ENCODE measurements around the gene CCDC32. TPM values are rescaled to one million over a fixed set of nuclear protein-coding genes. Genes with fewer than 3 reads are reported as not detected.

The CCDC32 gene
- 10 to 100 TPM; 21.6 to 43.9 (median 33.0) TPM for total RNA-seq

GRCh38 chr15:40564591-40565332 is at the start of gene CCDC32:
Gene CCDC32, minus strand, starts transcription at chr15:40565042. Its CDS starts 2,027 bp downstream, at chr15:40563015.
- peaks cover 0 to 26% (median 0%) of the 10 kb centered on the region in 3 donors for H3K36me3 ChIP-seq
- peak; percentile 43 to 80 for TF ChIP-seq POLR2A (IDR thresholded peaks at IDR 0.05)
- peak; percentile 59 to 92 for TF ChIP-seq EP300 (IDR thresholded peaks at IDR 0.05)
- peak in 2 of 5 experiments; percentile 19 to 25 for TF ChIP-seq CTCF (IDR thresholded peaks at IDR 0.05)
- peaks cover 0 to 36% (median 3%) of the 10 kb centered on the region in 4 donors for H3K4me1 ChIP-seq
- H3K9me3 ChIP-seq, result no peaks in the 10 kb centered on the region
- 0% methylated on average over 22 to 34 of the region's 40 CpGs for WGBS, 2 donors
- peak within 1 kb of the TSS; percentile 67 to 88 (median 76) for H3K4me3 ChIP-seq
- DNase-seq (ENCODE audit: low spot score in 2 of 2), result peak; percentile 95
- H3K27ac ChIP-seq, result peak within 1 kb of the TSS; percentile 92 to 98 (median 94)
- no peaks in the 10 kb centered on the region for H3K27me3 ChIP-seq

GRCh38 chr15:40613080-40613479 is 48.2 kb upstream of the CCDC32 start:
- Histone ChIP-seq H3K4me1 (no peaks in the 10 kb centered on the region), H3K27me3 (no peaks in the 10 kb centered on the region), H3K27ac (no peak overlapping the region), H3K9me3 (no peaks in the 10 kb centered on the region), H3K4me3 (no peak overlapping the region), H3K36me3 (no peaks in the 10 kb centered on the region)
- TF ChIP-seq EP300 (IDR thresholded peaks at IDR 0.05), result no peak
- no peak for TF ChIP-seq CTCF (IDR thresholded peaks at IDR 0.05)
- no peak for DNase-seq (ENCODE audit: low spot score in 2 of 2)
- 86 to 94% methylated on average over 5 of the region's 5 CpGs for WGBS, 2 donors

- no peaks in the 10 kb centered on the region for H3K36me3 ChIP-seq
- TF ChIP-seq POLR2A (IDR thresholded peaks at IDR 0.05), result no peak
- TF ChIP-seq CTCF (IDR thresholded peaks at IDR 0.05), result no peak
- TF ChIP-seq EP300 (IDR thresholded peaks at IDR 0.05), result no peak
- no peak overlapping the region for H3K4me3 ChIP-seq
- no peaks in the 10 kb centered on the region for H3K4me1 ChIP-seq
- no peak overlapping the region for H3K27ac ChIP-seq
- H3K9me3 ChIP-seq, result no peaks in the 10 kb centered on the region
- no peaks in the 10 kb centered on the region for H3K27me3 ChIP-seq
- no peak for DNase-seq (ENCODE audit: low spot score in 2 of 2)
Observed at GRCh38 chr15:40603935-40604334, 39.1 kb upstream of the CCDC32 start.

- Histone ChIP-seq H3K4me3 (no peak overlapping the region), H3K9me3 (no peaks in the 10 kb centered on the region), H3K27ac (no peak overlapping the region), H3K4me1 (no peaks in the 10 kb centered on the region), H3K36me3 (no peaks in the 10 kb centered on the region), H3K27me3 (no peaks in the 10 kb centered on the region)
- 91 to 95% methylated on average over 12 of the region's 12 CpGs for WGBS, 2 donors
- DNase-seq (ENCODE audit: low spot score in 2 of 2), result no peak
- no peak for TF ChIP-seq POLR2A (IDR thresholded peaks at IDR 0.05)
- no peak for TF ChIP-seq CTCF (IDR thresholded peaks at IDR 0.05)
- no peak for TF ChIP-seq EP300 (IDR thresholded peaks at IDR 0.05)
Observed at GRCh38 chr15:40600956-40601355, 36.1 kb upstream of the CCDC32 start.

GRCh38 chr15:40598672-40599071 is 33.8 kb upstream of the CCDC32 start:
- no peaks in the 10 kb centered on the region for H3K27me3 ChIP-seq
- H3K27ac ChIP-seq, result no peak overlapping the region
- DNase-seq (ENCODE audit: low spot score in 2 of 2), result no peak
- WGBS, 2 donors, result 84 to 91% methylated on average over 4 of the region's 4 CpGs
- H3K4me1 ChIP-seq, result peaks cover 0 to 11% (median 8%) of the 10 kb centered on the region in 4 donors
- H3K4me3 ChIP-seq, result no peak overlapping the region
- H3K9me3 ChIP-seq, result no peaks in the 10 kb centered on the region
- H3K36me3 ChIP-seq, result no peaks in the 10 kb centered on the region
- TF ChIP-seq POLR2A (IDR thresholded peaks at IDR 0.05), result no peak
- no peak for TF ChIP-seq CTCF (IDR thresholded peaks at IDR 0.05)
- TF ChIP-seq EP300 (IDR thresholded peaks at IDR 0.05), result no peak

Data from tibial nerve (tissue), 4 donors.